ENCODE results near the gene ADGRA1. TPM values are rescaled to one million over a fixed set of nuclear protein-coding genes. Genes with fewer than 3 reads are reported as not detected.

ADGRA1 gene
- total and polyA plus RNA-seq, 2 experiments from 2014 or later: not detected

DNA sequence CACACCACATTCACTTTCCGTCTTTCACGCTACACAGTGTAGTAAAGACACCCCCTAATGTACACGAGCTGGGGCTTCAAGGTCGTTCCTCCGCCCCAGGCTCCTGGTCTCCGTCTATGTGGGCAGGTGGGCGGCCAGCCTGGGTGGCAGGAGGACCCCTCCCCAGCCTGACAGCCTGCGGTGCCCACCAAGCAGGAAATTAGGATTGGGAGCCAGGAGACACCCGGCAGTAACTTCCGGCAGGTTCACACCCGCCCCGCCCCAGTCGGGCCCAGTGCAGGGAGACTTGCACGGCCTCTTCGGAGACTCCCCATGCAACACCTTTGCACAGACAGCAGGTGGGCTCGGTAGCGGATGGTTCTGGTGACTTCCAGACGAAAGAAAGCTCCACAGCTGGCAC lies 27.7 kb upstream of the ADGRA1 start:
- DNase-seq: no peak
- 41 to 46% methylated on average over 18 of the region's 18 CpGs for WGBS, 2 experiments (ENCODE audit: low coverage in 1 of 2, low lambda C conversion rate in 2 of 2, missing lambda C conversion rate in 2 of 2)
- H3K4me3 ChIP-seq: no peak overlapping the region
- no peaks in the 10 kb centered on the region for H4K20me1 ChIP-seq (ENCODE audit: insufficient read depth)
- no peak for TF ChIP-seq EZH2 (IDR thresholded peaks at IDR 0.05; ENCODE audit: insufficient read depth, poor library complexity, severe bottlenecking)
- no peak for TF ChIP-seq EZH2phosphoT487 (IDR thresholded peaks at IDR 0.05; ENCODE audit: insufficient read depth, low read depth)
- no peaks in the 10 kb centered on the region for H3K9me2 ChIP-seq (ENCODE audit: insufficient read depth)
- H3K9me3 ChIP-seq (ENCODE audit: low read depth): no peaks in the 10 kb centered on the region
- no peaks in the 10 kb centered on the region for H3K79me2 ChIP-seq (ENCODE audit: insufficient read depth)
- no peaks in the 10 kb centered on the region for H3K36me3 ChIP-seq (ENCODE audit: low read depth)
- H3K27ac ChIP-seq: no peak overlapping the region
- H3K27me3 ChIP-seq (replicated peaks; ENCODE audit: insufficient read depth): peaks cover 6% of the 10 kb centered on the region; the same call in 1 of the 2 replicates
- H3F3A ChIP-seq (ENCODE audit: insufficient read depth): no peaks in the 10 kb centered on the region
- H3K4me2 ChIP-seq (ENCODE audit: unreplicated experiment): no peak overlapping the region
- in situ Hi-C loops (cut with MboI): no loop called here
- H2AFZ ChIP-seq: no peak overlapping the region
- H3K9ac ChIP-seq: no peak overlapping the region
- no peaks in the 10 kb centered on the region for H3K4me1 ChIP-seq (ENCODE audit: insufficient read depth)

DNA sequence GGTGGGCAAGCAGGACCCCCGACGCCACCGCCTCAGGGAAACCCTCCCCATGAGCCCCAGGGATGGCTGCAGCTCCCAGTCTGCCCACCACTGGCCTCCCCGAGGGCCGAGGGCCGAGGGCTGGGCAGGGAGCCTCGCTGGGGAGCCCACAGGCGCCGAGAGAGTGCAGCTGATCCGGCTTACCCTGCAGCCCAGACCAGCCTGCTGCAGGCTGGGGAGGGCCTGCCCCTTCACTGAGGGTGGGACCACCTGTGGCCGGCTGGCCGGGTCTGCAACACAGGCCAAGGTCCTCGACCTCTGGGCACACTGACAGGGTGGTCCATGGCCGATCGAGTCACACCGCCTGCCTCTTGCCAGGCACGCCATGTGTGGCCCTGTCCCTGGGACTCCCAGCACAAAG lies 27.3 kb upstream of the ADGRA1 start:
- in situ Hi-C loops (cut with MboI): no loop called here
- H3K9ac ChIP-seq: no peak overlapping the region
- H2AFZ ChIP-seq: no peak overlapping the region
- no peaks in the 10 kb centered on the region for H3F3A ChIP-seq (ENCODE audit: insufficient read depth)
- WGBS, 2 experiments (ENCODE audit: low coverage in 1 of 2, low lambda C conversion rate in 2 of 2, missing lambda C conversion rate in 2 of 2): 23 to 43% methylated on average over 14 to 17 of the region's 17 CpGs
- H3K9me3 ChIP-seq (ENCODE audit: low read depth): no peaks in the 10 kb centered on the region
- H3K27me3 ChIP-seq (replicated peaks; ENCODE audit: insufficient read depth): peaks cover 6% of the 10 kb centered on the region; the same call in 1 of the 2 replicates
- H3K36me3 ChIP-seq (ENCODE audit: low read depth): no peaks in the 10 kb centered on the region
- no peak for DNase-seq
- no peak overlapping the region for H3K4me3 ChIP-seq
- no peaks in the 10 kb centered on the region for H4K20me1 ChIP-seq (ENCODE audit: insufficient read depth)
- H3K79me2 ChIP-seq (ENCODE audit: insufficient read depth): no peaks in the 10 kb centered on the region
- H3K27ac ChIP-seq: no peak overlapping the region
- H3K9me2 ChIP-seq (ENCODE audit: insufficient read depth): no peaks in the 10 kb centered on the region
- no peak for TF ChIP-seq EZH2 (IDR thresholded peaks at IDR 0.05; ENCODE audit: insufficient read depth, poor library complexity, severe bottlenecking)
- no peak for TF ChIP-seq EZH2phosphoT487 (IDR thresholded peaks at IDR 0.05; ENCODE audit: insufficient read depth, low read depth)
- H3K4me2 ChIP-seq (ENCODE audit: unreplicated experiment): no peak overlapping the region
- no peaks in the 10 kb centered on the region for H3K4me1 ChIP-seq (ENCODE audit: insufficient read depth)

DNA sequence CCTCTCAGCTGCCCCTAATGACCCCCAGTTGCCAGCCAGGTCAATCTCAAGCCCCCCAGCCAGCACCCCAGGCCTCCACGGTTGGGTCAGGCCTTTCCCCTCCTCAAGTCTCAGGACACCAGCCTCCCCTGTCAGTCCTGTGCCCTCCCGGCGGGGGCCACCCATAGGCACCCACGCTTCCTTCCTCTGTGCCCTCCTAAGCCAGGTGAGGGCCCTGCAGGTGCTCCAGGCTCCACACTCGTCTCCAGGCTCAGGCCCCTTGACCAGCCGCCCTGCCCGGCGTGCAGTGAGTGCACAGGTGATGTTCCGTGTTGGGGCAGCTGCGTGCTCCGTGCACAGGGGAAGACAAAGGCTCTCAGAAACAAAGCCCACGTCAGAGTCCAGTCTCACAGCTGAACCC lies 26.8 kb upstream of the ADGRA1 start:
- Histone ChIP-seq H3K36me3 (ENCODE audit: low read depth) (no peaks in the 10 kb centered on the region), H3K4me3 (no peak overlapping the region), H3K4me1 (ENCODE audit: insufficient read depth) (no peaks in the 10 kb centered on the region), H2AFZ (no peak overlapping the region), H4K20me1 (ENCODE audit: insufficient read depth) (no peaks in the 10 kb centered on the region), H3K9me3 (ENCODE audit: low read depth) (no peaks in the 10 kb centered on the region), H3K9ac (no peak overlapping the region), H3K79me2 (ENCODE audit: insufficient read depth) (no peaks in the 10 kb centered on the region), H3F3A (ENCODE audit: insufficient read depth) (no peaks in the 10 kb centered on the region), H3K9me2 (ENCODE audit: insufficient read depth) (no peaks in the 10 kb centered on the region), H3K4me2 (ENCODE audit: unreplicated experiment) (no peak overlapping the region), H3K27me3 (replicated peaks; ENCODE audit: insufficient read depth) (peaks cover 6% of the 10 kb centered on the region; the same call in 1 of the 2 replicates), H3K27ac (no peak overlapping the region)
- in situ Hi-C loops (cut with MboI): no loop called here
- no peak for DNase-seq
- TF ChIP-seq EZH2 (IDR thresholded peaks at IDR 0.05; ENCODE audit: insufficient read depth, poor library complexity, severe bottlenecking) (no peak), EZH2phosphoT487 (IDR thresholded peaks at IDR 0.05; ENCODE audit: insufficient read depth, low read depth) (no peak)
- WGBS, 2 experiments (ENCODE audit: low coverage in 1 of 2, low lambda C conversion rate in 2 of 2, missing lambda C conversion rate in 2 of 2): 48 to 59% methylated on average over 12 of the region's 12 CpGs

DNA sequence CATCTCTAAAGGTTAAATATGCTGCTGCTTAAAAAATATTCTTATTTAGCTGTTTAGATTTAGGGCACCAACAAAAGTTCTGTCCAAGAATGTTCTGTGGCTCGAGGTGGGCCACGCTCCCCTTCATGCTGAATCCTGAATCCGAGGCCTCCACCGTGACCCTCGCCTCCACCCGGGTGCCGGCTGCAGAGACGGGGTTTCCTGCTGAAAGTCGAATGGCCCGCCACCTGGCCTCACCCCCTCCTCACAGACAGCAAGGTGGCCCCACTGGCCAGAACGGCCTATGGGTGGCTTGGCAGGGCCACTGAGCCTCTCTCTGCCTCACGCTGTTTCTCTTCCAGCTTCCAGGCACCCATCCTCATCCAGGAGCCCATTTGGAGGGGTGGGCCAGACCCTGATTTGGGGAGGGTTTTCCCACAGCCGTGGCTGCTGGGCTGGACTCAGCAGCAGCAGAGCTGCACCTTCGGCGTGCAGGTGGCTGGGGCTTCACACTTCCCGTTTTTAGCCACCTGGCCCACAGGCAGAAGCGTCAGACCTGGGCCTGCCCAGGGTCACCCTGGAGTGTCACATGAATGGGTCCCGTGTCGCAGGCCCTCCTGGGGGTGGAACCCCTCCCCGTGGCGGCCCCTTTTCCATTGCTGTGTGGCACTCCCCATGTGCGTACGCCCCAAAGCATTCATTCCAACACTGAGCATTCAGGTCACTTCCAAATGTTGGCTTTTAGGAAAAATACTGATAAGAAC lies 26.3 kb upstream of the ADGRA1 start:
- H3K27me3 ChIP-seq (replicated peaks; ENCODE audit: insufficient read depth): peaks cover 6% of the 10 kb centered on the region; the same call in 1 of the 2 replicates
- no peaks in the 10 kb centered on the region for H3K9me2 ChIP-seq (ENCODE audit: insufficient read depth)
- H3K9ac ChIP-seq: no peak overlapping the region
- H3K27ac ChIP-seq: no peak overlapping the region
- no peak overlapping the region for H2AFZ ChIP-seq
- TF ChIP-seq EZH2phosphoT487 (IDR thresholded peaks at IDR 0.05; ENCODE audit: insufficient read depth, low read depth): no peak
- no peak for TF ChIP-seq EZH2 (IDR thresholded peaks at IDR 0.05; ENCODE audit: insufficient read depth, poor library complexity, severe bottlenecking)
- no peak overlapping the region for H3K4me3 ChIP-seq
- 45 to 53% methylated on average over 23 of the region's 23 CpGs for WGBS, 2 experiments (ENCODE audit: low coverage in 1 of 2, low lambda C conversion rate in 2 of 2, missing lambda C conversion rate in 2 of 2)
- H3K4me2 ChIP-seq (ENCODE audit: unreplicated experiment): no peak overlapping the region
- H3K4me1 ChIP-seq (ENCODE audit: insufficient read depth): no peaks in the 10 kb centered on the region
- H4K20me1 ChIP-seq (ENCODE audit: insufficient read depth): no peaks in the 10 kb centered on the region
- H3F3A ChIP-seq (ENCODE audit: insufficient read depth): no peaks in the 10 kb centered on the region
- no peaks in the 10 kb centered on the region for H3K36me3 ChIP-seq (ENCODE audit: low read depth)
- H3K9me3 ChIP-seq (ENCODE audit: low read depth): no peaks in the 10 kb centered on the region
- DNase-seq: no peak
- in situ Hi-C loops (cut with MboI): no loop called here
- H3K79me2 ChIP-seq (ENCODE audit: insufficient read depth): no peaks in the 10 kb centered on the region
